OCI-LY1 (cell line): ENCODE measurements around the gene MBTD1.
"Not testable (repeated sequence)": the region's sequence is repeated elsewhere in the genome, so short reads cannot be mapped to it uniquely, and the experiment has no call there.

Experiments used
- H2AFZ ChIP-seq: fragments of 200-600 bp; sonication (generic), shearing (Covaris generic); 2 replicates; pipeline ENCODE4 v1.6.0; 2014; ENCODE audit warnings: antibody characterized with exemption, mild to moderate bottlenecking, low read length
- H3F3A ChIP-seq: fragments of 200-600 bp; sonication (generic), shearing (Covaris generic); 2 replicates; pipeline ENCODE4 v1.6.0; 2014; ENCODE audit warnings: mild to moderate bottlenecking, antibody characterized with exemption, low read length, moderate library complexity; ENCODE audit not compliant: insufficient read depth
- H3K27ac ChIP-seq: fragments of 200-600 bp; sonication (generic); 2 replicates; pipeline ENCODE4 v1.5.1; 2014; ENCODE audit warnings: low read length, mixed run types, mild to moderate bottlenecking, low read depth; ENCODE audit not compliant: poor library complexity, severe bottlenecking
- H3K27me3 ChIP-seq: fragments of 200-600 bp; sonication (generic); 2 replicates; pipeline ENCODE4 v1.6.0; 2014; ENCODE audit warnings: antibody characterized with exemption, mild to moderate bottlenecking, low read length, moderate library complexity; ENCODE audit not compliant: insufficient read depth
- H3K36me3 ChIP-seq: fragments of 200-600 bp; sonication (generic); 2 replicates; pipeline ENCODE4 v1.6.1; 2014; ENCODE audit warnings: mild to moderate bottlenecking, antibody characterized with exemption, low read length, moderate library complexity, mixed read lengths; ENCODE audit not compliant: insufficient read depth
- H3K4me1 ChIP-seq: fragments of 200-600 bp; sonication (generic); 2 replicates; pipeline ENCODE4 v1.5.1; 2014; ENCODE audit warnings: mild to moderate bottlenecking, low read length, moderate library complexity; ENCODE audit not compliant: insufficient read depth, severe bottlenecking
- H3K4me2 ChIP-seq: fragments of 200-600 bp; sonication (generic), shearing (Covaris generic); 2 replicates; pipeline ENCODE4 v1.6.1; 2014; ENCODE audit warnings: low read length
- H3K4me3 ChIP-seq: fragments of 200-600 bp; sonication (generic); 2 replicates; pipeline ENCODE4 v1.5.1; 2014; ENCODE audit warnings: low read length, low read depth, mild to moderate bottlenecking, mixed read lengths; ENCODE audit not compliant: poor library complexity, severe bottlenecking
- H3K79me2 ChIP-seq: fragments of 200-600 bp; shearing (Covaris generic); 2 replicates; pipeline ENCODE4 v1.6.1; 2016; ENCODE audit warnings: mixed run types, low read length, mixed read lengths; ENCODE audit not compliant: insufficient read depth
- H3K9ac ChIP-seq: fragments of 200-600 bp; sonication (generic), shearing (Covaris generic); 2 replicates; pipeline ENCODE4 v1.6.1; 2014; ENCODE audit warnings: mild to moderate bottlenecking, low read length, mixed read lengths
- H3K9me2 ChIP-seq: fragments of 200-600 bp; sonication (generic), shearing (Covaris generic); 2 replicates; pipeline ENCODE4 v1.6.1; 2014; ENCODE audit warnings: low read depth, mild to moderate bottlenecking, low read length, mixed read lengths
- H3K9me3 ChIP-seq: fragments of 200-600 bp; shearing (Covaris generic); 2 replicates; pipeline ENCODE4 v1.6.1; 2014; ENCODE audit warnings: low read length, mixed read lengths
- H4K20me1 ChIP-seq: fragments of 200-600 bp; sonication (generic), shearing (Covaris generic); 2 replicates; pipeline ENCODE4 v1.6.0; 2016; ENCODE audit warnings: mild to moderate bottlenecking, low read length; ENCODE audit not compliant: insufficient read depth
- CTCF ChIP-seq: fragments of 200-600 bp; sonication (generic), shearing (Covaris generic); IDR thresholded peaks from 2 replicates; pipeline ENCODE4 v1.5.1; 2017; ENCODE audit warnings: mild to moderate bottlenecking, antibody characterized with exemption, low read length, moderate library complexity, mixed read lengths
- EZH2 ChIP-seq: fragments of 200-600 bp; sonication (generic), shearing (Covaris generic); IDR thresholded peaks from 2 replicates; pipeline ENCODE4 v1.8.0; 2017; ENCODE audit warnings: borderline replicate concordance, mixed run types, mild to moderate bottlenecking, antibody characterized with exemption, low read length, moderate library complexity, mixed read lengths

The MBTD1 gene

GRCh38 chr17:51184124-51184523 is 75.7 kb downstream of the MBTD1 start:
- TF ChIP-seq EZH2 (no peak), CTCF (no peak)
- H2AFZ ChIP-seq = no peak overlapping the region
- no peaks in the 10 kb centered on the region for H3K79me2 ChIP-seq
- no peaks in the 10 kb centered on the region for H3K9me3 ChIP-seq
- no peaks in the 10 kb centered on the region for H3K27me3 ChIP-seq
- no peak overlapping the region for H3K27ac ChIP-seq
- H3K4me3 ChIP-seq = no peak overlapping the region
- no peak overlapping the region for H3K4me2 ChIP-seq
- peaks cover 62% of the 10 kb centered on the region for H3K36me3 ChIP-seq
- no peaks in the 10 kb centered on the region for H3K9me2 ChIP-seq
- H3K9ac ChIP-seq = no peak overlapping the region
- H3K4me1 ChIP-seq = no peaks in the 10 kb centered on the region
- no peaks in the 10 kb centered on the region for H3F3A ChIP-seq
- no peaks in the 10 kb centered on the region for H4K20me1 ChIP-seq

GRCh38 chr17:51180486-51180885 is 79.4 kb downstream of the MBTD1 start:
- Histone ChIP-seq H3F3A (no peaks in the 10 kb centered on the region), H3K4me1 (no peaks in the 10 kb centered on the region), H3K4me2 (no peak overlapping the region), H3K4me3 (no peak overlapping the region), H3K9me3 (no peaks in the 10 kb centered on the region), H4K20me1 (no peaks in the 10 kb centered on the region), H3K9ac (no peak overlapping the region), H2AFZ (no peak overlapping the region), H3K27me3 (no peaks in the 10 kb centered on the region), H3K9me2 (no peaks in the 10 kb centered on the region), H3K36me3 (peaks cover 61% of the 10 kb centered on the region), H3K27ac (no peak overlapping the region), H3K79me2 (no peaks in the 10 kb centered on the region)
- TF ChIP-seq EZH2 = no peak
- TF ChIP-seq CTCF = no peak

GRCh38 chr17:51172030-51172429 is 87.8 kb downstream of the MBTD1 start:
- H3F3A ChIP-seq, H3K9me2 ChIP-seq, H3K4me2 ChIP-seq, H3K27ac ChIP-seq, H3K4me3 ChIP-seq, H4K20me1 ChIP-seq, H3K79me2 ChIP-seq, H3K27me3 ChIP-seq, H3K9ac ChIP-seq, H3K9me3 ChIP-seq, H2AFZ ChIP-seq: not testable (repeated sequence)
- Histone ChIP-seq H3K4me1 (peaks cover 11% of the 10 kb centered on the region), H3K36me3 (peaks cover 58% of the 10 kb centered on the region)

- Histone ChIP-seq H3K36me3 (peaks cover 58% of the 10 kb centered on the region), H3K9me3 (no peaks in the 10 kb centered on the region), H3K27me3 (no peaks in the 10 kb centered on the region), H4K20me1 (no peaks in the 10 kb centered on the region), H3F3A (no peaks in the 10 kb centered on the region), H3K9ac (no peak overlapping the region), H3K4me2 (no peak overlapping the region), H3K4me1 (peaks cover 14% of the 10 kb centered on the region), H3K4me3 (no peak overlapping the region), H3K27ac (no peak overlapping the region), H2AFZ (no peak overlapping the region), H3K79me2 (no peaks in the 10 kb centered on the region), H3K9me2 (no peaks in the 10 kb centered on the region)
- TF ChIP-seq EZH2 (no peak), CTCF (no peak)
These were observed 89.1 kb downstream of the MBTD1 start for GRCh38 chr17:51170736-51171135.
